Measurements from ENCODE around the gene ARL3.
A peak's percentile ranks its signal among the peaks of the same experiment; 100 is the strongest.

Gene ARL3

GRCh38 chr10:102632394-102633111, 81.6 kb downstream of the ARL3 start:
- peak overlapping the region; percentile 68 for H2AK5ac ChIP-seq (ENCODE audit: low read length, severe bottlenecking)
- H3K27me3 ChIP-seq (ENCODE audit: control insufficient read depth in 1 of 2, insufficient read depth in 1 of 2, low read length in 2 of 2) = no peaks in the 10 kb centered on the region

GRCh38 chr10:102631525-102632393, 82.4 kb downstream of the ARL3 start:
- H2BK5ac ChIP-seq (ENCODE audit: low read depth, low read length, poor library complexity, severe bottlenecking) = no peak overlapping the region

More at GRCh38 chr10:102632394-102633111, 81.6 kb downstream of the ARL3 start:
- peaks cover 67% of the 10 kb centered on the region for H3K4me1 ChIP-seq (ENCODE audit: control insufficient read depth, insufficient read depth, low read depth, low read length)
- peak overlapping the region; percentile 12 for H2BK5ac ChIP-seq (ENCODE audit: low read depth, low read length, poor library complexity, severe bottlenecking)
- peak overlapping the region in 1 of 2 experiments; percentile 9 for H3K4me3 ChIP-seq (ENCODE audit: insufficient read depth in 1 of 2, low read depth in 1 of 2, low read length in 2 of 2)
- H3K4ac ChIP-seq (ENCODE audit: low read depth in 1 of 2, low read length in 2 of 2) = peak overlapping the region; percentile 84 to 98
- H3K14ac ChIP-seq (ENCODE audit: low read length in 2 of 2) = peak overlapping the region in 1 of 2 experiments; percentile 84
- peak overlapping the region; percentile 88 to 93 for H3K18ac ChIP-seq (ENCODE audit: low read depth in 1 of 2, low read length in 2 of 2)
- peak overlapping the region; percentile 2 for H3K27ac ChIP-seq (ENCODE audit: low read length, poor library complexity, severe bottlenecking)
- H3K4me2 ChIP-seq (ENCODE audit: low read length, poor library complexity, severe bottlenecking) = no peak overlapping the region
- H4K91ac ChIP-seq (ENCODE audit: low read length) = peak overlapping the region; percentile 91
- peak overlapping the region; percentile 85 for H4K8ac ChIP-seq (ENCODE audit: low read length)
- H2BK120ac ChIP-seq (ENCODE audit: low read depth, low read length) = peak overlapping the region; percentile 91
- peak; percentile 72 for DNase-seq
- no peak overlapping the region for H3K23ac ChIP-seq (ENCODE audit: low read length in 2 of 2)
- peak overlapping the region; percentile 2 for H2BK15ac ChIP-seq (ENCODE audit: low read depth, poor library complexity, severe bottlenecking)
- H3K9ac ChIP-seq (ENCODE audit: low read length) = peak overlapping the region; percentile 76
- no peak overlapping the region for H2AFZ ChIP-seq (ENCODE audit: low read depth, low read length)
- peaks cover 7 to 12% of the 10 kb centered on the region in 2 experiments for H3K36me3 ChIP-seq (ENCODE audit: control insufficient read depth in 1 of 2, insufficient read depth in 2 of 2, low read depth in 1 of 2, low read length in 2 of 2)
- peak overlapping the region; percentile 98 to 99 for H2BK12ac ChIP-seq (ENCODE audit: low read length in 2 of 2)
- WGBS = 36% methylated on average over 5 of the region's 5 CpGs
- H3K9me3 ChIP-seq (ENCODE audit: control insufficient read depth, low read length) = no peaks in the 10 kb centered on the region
- peaks cover 8% of the 10 kb centered on the region for H3K79me1 ChIP-seq (replicated peaks; ENCODE audit: low read length, poor library complexity, severe bottlenecking)

GRCh38 chr10:102630663-102631062, 83.5 kb downstream of the ARL3 start:
- Histone ChIP-seq H2AK5ac (ENCODE audit: low read length, severe bottlenecking) (peak overlapping the region; percentile 82), H2BK120ac (ENCODE audit: low read depth, low read length) (peak overlapping the region; percentile 90), H3K23ac (ENCODE audit: low read length in 2 of 2) (no peak overlapping the region), H3K9me3 (ENCODE audit: control insufficient read depth, low read length) (no peaks in the 10 kb centered on the region), H3K79me1 (replicated peaks; ENCODE audit: low read length, poor library complexity, severe bottlenecking) (peaks cover 8% of the 10 kb centered on the region), H2BK5ac (ENCODE audit: low read depth, low read length, poor library complexity, severe bottlenecking) (peak overlapping the region; percentile 63), H3K4me1 (ENCODE audit: control insufficient read depth, insufficient read depth, low read depth, low read length) (peaks cover 81% of the 10 kb centered on the region), H3K4ac (ENCODE audit: low read depth in 1 of 2, low read length in 2 of 2) (peak overlapping the region; percentile 96 to 98), H3K14ac (ENCODE audit: low read length in 2 of 2) (peak overlapping the region in 1 of 2 experiments; percentile 19), H3K4me2 (ENCODE audit: low read length, poor library complexity, severe bottlenecking) (no peak overlapping the region), H3K36me3 (ENCODE audit: control insufficient read depth in 1 of 2, insufficient read depth in 2 of 2, low read depth in 1 of 2, low read length in 2 of 2) (peaks cover 10 to 14% of the 10 kb centered on the region in 2 experiments), H2BK12ac (ENCODE audit: low read length in 2 of 2) (peak overlapping the region; percentile 98 to 99), H3K9ac (ENCODE audit: low read length) (peak overlapping the region; percentile 57), H3K18ac (ENCODE audit: low read depth in 1 of 2, low read length in 2 of 2) (peak overlapping the region; percentile 88 to 93), H3K27me3 (ENCODE audit: control insufficient read depth in 1 of 2, insufficient read depth in 1 of 2, low read length in 2 of 2) (no peaks in the 10 kb centered on the region), H3K27ac (ENCODE audit: low read length, poor library complexity, severe bottlenecking) (peak overlapping the region; percentile 99), H2BK15ac (ENCODE audit: low read depth, poor library complexity, severe bottlenecking) (peak overlapping the region; percentile 99), H4K91ac (ENCODE audit: low read length) (peak overlapping the region; percentile 91), H4K8ac (ENCODE audit: low read length) (peak overlapping the region; percentile 58), H2AFZ (ENCODE audit: low read depth, low read length) (no peak overlapping the region), H3K4me3 (ENCODE audit: insufficient read depth in 1 of 2, low read depth in 1 of 2, low read length in 2 of 2) (no peak overlapping the region)
- DNase-seq = no peak
- 94% methylated on average over 5 of the region's 6 CpGs for WGBS

More at GRCh38 chr10:102631525-102632393, 82.4 kb downstream of the ARL3 start:
- Histone ChIP-seq H2BK12ac (ENCODE audit: low read length in 2 of 2) (peak overlapping the region; percentile 98 to 99), H3K4me2 (ENCODE audit: low read length, poor library complexity, severe bottlenecking) (no peak overlapping the region), H3K23ac (ENCODE audit: low read length in 2 of 2) (peak overlapping the region in 1 of 2 experiments; percentile 90), H3K18ac (ENCODE audit: low read depth in 1 of 2, low read length in 2 of 2) (peak overlapping the region; percentile 88 to 93), H4K91ac (ENCODE audit: low read length) (peak overlapping the region; percentile 91), H2AK5ac (ENCODE audit: low read length, severe bottlenecking) (peak overlapping the region; percentile 82), H3K27me3 (ENCODE audit: control insufficient read depth in 1 of 2, insufficient read depth in 1 of 2, low read length in 2 of 2) (no peaks in the 10 kb centered on the region), H3K4ac (ENCODE audit: low read depth in 1 of 2, low read length in 2 of 2) (peak overlapping the region; percentile 84 to 98), H2AFZ (ENCODE audit: low read depth, low read length) (no peak overlapping the region), H2BK120ac (ENCODE audit: low read depth, low read length) (peak overlapping the region; percentile 54), H4K8ac (ENCODE audit: low read length) (peak overlapping the region; percentile 86), H3K27ac (ENCODE audit: low read length, poor library complexity, severe bottlenecking) (peak overlapping the region; percentile 99), H3K14ac (ENCODE audit: low read length in 2 of 2) (peak overlapping the region in 1 of 2 experiments; percentile 84), H3K9me3 (ENCODE audit: control insufficient read depth, low read length) (no peaks in the 10 kb centered on the region), H3K4me1 (ENCODE audit: control insufficient read depth, insufficient read depth, low read depth, low read length) (peaks cover 74% of the 10 kb centered on the region), H2BK15ac (ENCODE audit: low read depth, poor library complexity, severe bottlenecking) (peak overlapping the region; percentile 60), H3K9ac (ENCODE audit: low read length) (peak overlapping the region; percentile 76), H3K4me3 (ENCODE audit: insufficient read depth in 1 of 2, low read depth in 1 of 2, low read length in 2 of 2) (peak overlapping the region in 1 of 2 experiments; percentile 9), H3K79me1 (replicated peaks; ENCODE audit: low read length, poor library complexity, severe bottlenecking) (peaks cover 8% of the 10 kb centered on the region), H3K36me3 (ENCODE audit: control insufficient read depth in 1 of 2, insufficient read depth in 2 of 2, low read depth in 1 of 2, low read length in 2 of 2) (peaks cover 10 to 14% of the 10 kb centered on the region in 2 experiments)
- DNase-seq = no peak
- WGBS = 97% methylated on average over 10 of the region's 10 CpGs
